DMS153 (cell line): ENCODE data around the gene PMPCB.

Experiments used
- DNase-seq: peaks from one replicate; lab custom pipeline; 2025; lab: John Stamatoyannopoulos, UW

Gene PMPCB

DNA sequence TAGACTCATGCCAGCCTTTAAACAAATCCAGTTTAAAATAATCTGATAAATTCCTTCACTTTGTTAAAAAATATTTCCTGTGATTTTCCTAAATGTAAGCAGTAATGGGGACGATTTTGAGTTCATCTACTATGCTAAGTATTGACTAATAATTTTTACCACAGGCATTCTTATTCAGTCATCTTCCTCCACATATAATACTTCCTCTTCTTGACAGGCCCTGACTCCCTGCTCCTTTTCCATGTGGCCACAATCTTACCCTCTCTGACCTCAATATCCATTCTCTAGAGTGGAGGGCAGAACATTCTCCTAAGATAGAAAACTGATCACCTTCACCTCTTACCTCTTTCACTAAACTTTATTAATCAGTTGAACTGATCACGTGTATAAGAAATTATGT, 39.5 kb downstream of the PMPCB start:
- DNase-seq, result no peak

GRCh38 chr7:103338864-103339263, 41.6 kb downstream of the PMPCB start:
- DNase-seq, result no peak

DNA sequence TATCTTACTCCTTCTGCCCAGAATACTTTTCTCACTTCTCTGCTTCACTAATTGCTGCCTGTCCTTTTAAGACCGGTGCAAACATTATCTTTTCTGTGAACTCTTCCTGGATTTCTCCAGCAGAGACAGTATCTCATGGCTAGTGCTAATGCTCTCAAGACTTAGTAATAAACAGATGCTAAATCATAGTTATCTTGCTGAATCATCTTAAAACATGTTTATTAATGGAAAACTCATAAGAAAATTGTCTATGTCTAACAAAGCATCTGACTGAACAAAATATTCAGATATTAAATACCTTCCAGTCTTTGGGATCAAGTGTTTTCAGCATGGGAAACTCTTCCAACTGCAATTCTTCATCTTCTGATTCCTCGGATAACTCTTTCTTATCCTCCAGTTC, 44.2 kb downstream of the PMPCB start:
- DNase-seq, result no peak

GRCh38 chr7:103343332-103343731, 46.1 kb downstream of the PMPCB start:
- DNase-seq, result no peak

DNA sequence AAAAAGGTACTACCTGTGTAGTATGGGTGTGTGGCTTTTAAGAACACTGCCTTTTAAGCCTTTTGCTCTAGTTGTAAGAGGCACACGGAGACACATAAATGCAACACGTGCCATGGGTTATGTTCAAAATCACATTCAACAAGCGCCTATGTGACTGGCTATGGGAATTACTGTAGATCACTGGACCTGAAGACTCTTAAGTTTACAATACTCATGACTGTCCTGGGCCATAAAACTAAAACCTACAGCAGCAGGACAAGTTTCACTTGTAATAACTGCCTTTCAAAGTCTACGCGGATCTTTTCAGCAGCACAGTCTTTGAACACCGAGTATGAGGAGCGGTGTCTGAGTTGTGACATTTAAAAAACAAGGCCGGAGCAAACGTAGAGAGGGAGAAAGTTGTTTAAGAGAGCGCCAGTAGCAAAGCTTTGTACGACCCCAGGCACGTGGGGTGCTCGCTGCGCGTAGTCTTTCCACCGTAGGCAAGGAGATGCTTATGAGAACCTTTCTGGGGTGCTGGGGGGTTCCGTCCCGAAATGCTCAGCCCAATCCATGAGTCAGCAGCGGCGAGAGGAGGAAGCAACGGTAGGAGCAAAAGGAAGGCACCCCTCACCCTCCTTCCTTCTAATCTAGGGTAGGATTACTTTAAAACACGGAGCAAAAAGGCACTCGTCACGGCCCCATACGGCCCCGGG, 46.7 kb downstream of the PMPCB start:
- DNase-seq, result no peak

DNA sequence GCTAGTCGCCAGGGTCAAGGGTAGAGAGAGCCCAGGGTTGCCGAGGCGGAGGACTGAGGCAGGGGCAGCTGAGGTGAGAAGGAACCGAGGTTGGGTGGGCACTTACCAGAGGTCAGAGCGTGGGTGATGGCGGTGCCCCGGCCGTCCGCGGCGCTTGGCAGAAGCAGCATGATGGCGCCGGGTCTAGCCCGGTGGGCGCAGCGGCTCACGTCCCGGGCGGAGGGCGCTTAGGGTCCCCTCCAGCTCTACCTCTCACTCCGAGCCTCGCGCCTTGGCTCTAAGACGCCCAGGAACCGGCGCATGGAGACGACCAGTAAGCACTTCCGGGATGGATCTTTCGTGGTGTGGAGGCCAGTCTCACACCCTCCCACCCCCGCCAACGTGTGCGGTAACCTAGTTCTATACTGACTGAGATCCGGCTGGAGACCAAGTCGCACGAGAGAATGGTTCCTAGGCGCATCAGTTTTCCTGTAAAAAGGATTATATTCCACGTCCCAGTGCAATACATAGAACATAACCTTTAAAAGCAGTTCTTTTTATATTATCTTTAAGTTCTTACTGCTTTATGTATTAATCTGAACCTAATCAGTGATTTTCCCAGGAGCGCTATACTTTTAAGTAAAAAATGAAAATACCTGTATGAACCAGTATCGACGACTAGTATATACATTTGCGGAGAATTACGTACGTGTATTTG, 47.4 kb downstream of the PMPCB start, which contains the start of gene DNAJC2:
TSS of gene DNAJC2 (minus strand) at position 315 of the 697 bp plus-strand sequence. CDS start at position 170, 145 bp downstream.
- peak; percentile 79 for DNase-seq

DNA sequence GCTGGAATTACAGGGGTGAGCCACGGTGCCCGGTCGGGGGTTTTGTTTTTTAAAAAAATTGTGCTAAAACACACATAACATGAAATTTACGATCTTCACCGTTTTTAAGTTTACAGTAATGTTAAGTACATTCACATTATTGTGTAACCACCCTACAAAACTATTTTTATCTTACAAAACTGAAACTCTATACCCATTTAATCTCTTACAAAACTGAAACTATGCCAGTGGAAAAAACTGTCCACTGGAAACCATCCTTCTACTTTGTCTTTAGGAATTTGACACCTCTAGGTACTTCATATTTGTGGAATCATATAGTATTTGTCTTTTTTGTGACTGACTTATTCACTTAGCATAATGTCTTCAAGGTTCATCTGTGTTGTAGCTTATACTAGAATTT, 49.2 kb downstream of the PMPCB start:
- no peak for DNase-seq

DNA sequence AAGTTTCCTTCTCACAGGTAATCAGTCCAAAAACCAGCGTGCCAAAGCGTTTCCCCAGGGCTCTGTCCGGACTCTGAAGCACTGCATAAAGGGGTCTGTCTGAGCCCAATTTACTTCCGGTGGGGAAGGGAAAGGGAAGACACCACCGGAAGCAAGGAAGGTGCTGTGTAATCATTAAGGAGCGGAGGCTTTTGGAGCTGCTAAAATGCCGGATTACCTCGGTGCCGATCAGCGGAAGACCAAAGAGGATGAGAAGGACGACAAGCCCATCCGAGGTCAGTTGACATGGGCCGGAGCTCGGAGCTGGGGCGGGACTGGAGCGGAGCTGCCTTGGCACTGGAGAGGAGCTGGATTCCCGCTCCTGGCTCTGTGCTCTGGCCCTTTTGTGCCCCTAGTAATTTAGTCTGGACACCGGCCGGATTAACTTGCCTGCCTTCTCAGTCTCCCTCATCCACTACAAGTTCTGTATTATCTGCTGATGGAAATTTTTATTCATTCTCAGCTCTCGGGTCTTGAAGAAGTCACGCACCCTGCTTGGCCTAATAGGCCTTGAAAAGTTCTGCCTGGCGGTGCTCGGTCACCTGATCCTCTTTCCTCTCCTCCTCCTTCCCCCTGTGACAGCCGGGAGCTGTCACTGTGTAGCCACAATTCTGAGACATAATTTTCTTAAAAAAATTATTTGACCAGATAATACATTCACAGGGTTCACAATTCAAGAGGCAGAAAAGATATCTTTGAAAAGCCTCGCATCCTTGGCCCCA, 50.5 kb downstream of the PMPCB start, which contains the start of gene PSMC2:
TSS of gene PSMC2 (plus strand) at position 137 of the 761 bp plus-strand sequence. CDS start at position 206, 69 bp downstream.
- DNase-seq, result peak; percentile 73

DNA sequence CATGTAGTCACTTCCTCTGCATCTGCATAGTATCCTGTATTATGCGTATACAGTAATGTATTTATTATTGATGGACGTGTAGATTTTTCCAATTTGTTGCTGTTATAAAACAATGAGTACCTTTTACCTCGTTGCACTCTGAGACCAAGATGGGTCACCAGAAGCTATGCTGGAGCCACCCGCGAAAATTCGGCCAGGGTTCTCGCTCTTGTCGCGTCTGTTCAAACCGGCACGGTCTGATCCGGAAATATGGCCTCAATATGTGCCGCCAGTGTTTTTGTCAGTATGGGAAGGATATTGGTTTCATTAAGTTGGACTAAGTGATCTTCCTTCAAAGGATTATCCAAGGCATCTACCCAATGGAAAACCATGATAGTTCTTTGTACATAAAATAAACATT, 51.2 kb downstream of the PMPCB start:
- DNase-seq, result no peak

GRCh38 chr7:103348959-103349358, 51.7 kb downstream of the PMPCB start:
- no peak for DNase-seq

DNA sequence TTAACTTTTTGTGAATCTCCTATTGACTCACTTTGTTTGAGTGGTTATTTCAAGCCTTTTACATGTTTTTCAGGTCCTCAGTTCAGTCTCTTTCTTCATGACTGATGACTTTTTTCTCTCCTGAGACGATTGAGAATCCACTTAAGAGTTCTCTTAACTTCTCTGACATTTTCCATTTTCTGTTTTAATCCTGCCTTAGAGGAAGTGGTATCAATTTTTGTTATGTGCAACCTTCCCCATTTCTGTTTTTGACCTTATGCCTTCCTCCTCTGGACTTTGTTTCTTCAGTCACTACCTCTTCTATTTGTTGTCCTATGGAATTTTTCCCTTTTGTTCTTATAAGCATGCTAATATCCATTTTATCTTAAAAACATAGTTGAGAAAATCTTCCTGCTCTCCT, 52.6 kb downstream of the PMPCB start:
- DNase-seq, result no peak
